Left hindlimb (tissue), 1 donor: ENCODE results near the gene FMOD.

Experiments
- DNase-seq: peaks from one replicate; pipeline ENCODE4 v3.0.0-alpha.2; 2018

The FMOD gene

GRCh38 chr1:203360547-203361185 is 9.7 kb upstream of the FMOD start:
- no peak for DNase-seq

GRCh38 chr1:203359010-203359571 is 8.2 kb upstream of the FMOD start:
- no peak for DNase-seq

GRCh38 chr1:203354246-203354645 is 3.3 kb upstream of the FMOD start:
- DNase-seq, result no peak

GRCh38 chr1:203353486-203353885 is 2.6 kb upstream of the FMOD start:
- DNase-seq, result no peak

GRCh38 chr1:203349773-203350524 is 973 bp downstream of the FMOD start:
- DNase-seq, result peak; percentile 62

GRCh38 chr1:203349166-203349565 is 1.8 kb downstream of the FMOD start:
- no peak for DNase-seq

GRCh38 chr1:203346769-203347102 is 4.2 kb downstream of the FMOD start:
- DNase-seq, result no peak

GRCh38 chr1:203346060-203346768 is 4.7 kb downstream of the FMOD start:
- DNase-seq, result no peak

GRCh38 chr1:203343956-203344754 is 6.8 kb downstream of the FMOD start:
- peak; percentile 50 for DNase-seq

- DNase-seq, result no peak
Observed at GRCh38 chr1:203342192-203342940, 8.6 kb downstream of the FMOD start.

GRCh38 chr1:203340112-203340790 is 10.7 kb downstream of the FMOD start:
- DNase-seq, result peak; percentile 70

- DNase-seq, result peak; percentile 53
Observed at GRCh38 chr1:203338335-203339036, 12.4 kb downstream of the FMOD start.

- DNase-seq, result no peak
Observed at GRCh38 chr1:203336097-203336496, 14.8 kb downstream of the FMOD start.

GRCh38 chr1:203335503-203335902 is 15.4 kb downstream of the FMOD start:
- no peak for DNase-seq

GRCh38 chr1:203331224-203331623 is 19.7 kb downstream of the FMOD start:
- no peak for DNase-seq

- DNase-seq, result peak; percentile 22
Observed at GRCh38 chr1:203328714-203329122, 22.2 kb downstream of the FMOD start.

GRCh38 chr1:203327684-203328457 is 23.1 kb downstream of the FMOD start:
- peak; percentile 73 for DNase-seq

- peak; percentile 93 for DNase-seq
Observed at GRCh38 chr1:203326830-203327683, 23.9 kb downstream of the FMOD start.
